Measurements from ENCODE around the gene EXD3. TPM values are rescaled to one million over a fixed set of nuclear protein-coding genes. Genes with fewer than 3 reads are reported as not detected.

The EXD3 gene
- total RNA-seq, 1 donor from 2014 or later: 8.6 TPM

DNA sequence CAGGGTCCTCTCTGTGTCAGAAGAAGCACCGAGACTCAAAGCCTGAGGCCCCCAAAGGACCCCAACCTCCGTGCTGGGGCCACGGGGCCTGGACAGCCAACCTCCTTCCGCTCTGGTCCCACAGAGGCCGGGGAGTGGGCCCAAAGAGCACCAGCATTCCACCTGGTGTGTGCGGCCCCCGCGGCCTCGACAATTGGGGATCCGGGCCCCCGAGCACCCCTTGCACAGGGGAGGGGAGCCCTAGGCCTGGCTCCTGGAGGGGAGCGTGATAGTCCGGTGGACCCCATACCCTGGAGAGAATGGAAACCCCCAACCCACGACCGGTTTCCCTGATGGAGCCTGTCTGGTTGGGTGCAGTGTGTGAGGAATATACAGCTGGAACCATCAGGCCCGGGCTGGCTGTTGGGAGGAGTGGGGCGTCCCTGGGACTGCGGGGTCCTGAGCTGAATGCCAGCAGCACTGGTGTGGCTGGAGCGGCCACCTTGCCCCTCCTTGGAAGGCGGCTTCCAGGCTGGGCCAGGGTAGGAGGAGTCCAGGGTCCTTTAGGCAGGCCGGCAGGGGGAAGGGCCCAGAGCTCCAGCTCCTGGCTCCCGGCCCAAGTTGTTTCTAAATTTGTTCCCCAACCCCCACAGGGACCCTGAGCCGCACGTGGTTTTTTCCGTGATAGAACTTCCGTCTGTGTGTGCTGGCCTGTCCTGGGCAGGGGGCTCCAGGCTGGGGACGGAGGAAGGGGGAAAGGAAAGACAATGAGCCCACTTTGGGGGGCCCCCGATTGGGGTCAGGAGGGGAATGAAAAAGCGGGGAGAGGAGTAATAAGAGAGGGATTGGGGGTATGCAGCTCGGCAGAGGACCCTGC, 146.3 kb downstream of the EXD3 start:
- TF ChIP-seq, protein P1, sequence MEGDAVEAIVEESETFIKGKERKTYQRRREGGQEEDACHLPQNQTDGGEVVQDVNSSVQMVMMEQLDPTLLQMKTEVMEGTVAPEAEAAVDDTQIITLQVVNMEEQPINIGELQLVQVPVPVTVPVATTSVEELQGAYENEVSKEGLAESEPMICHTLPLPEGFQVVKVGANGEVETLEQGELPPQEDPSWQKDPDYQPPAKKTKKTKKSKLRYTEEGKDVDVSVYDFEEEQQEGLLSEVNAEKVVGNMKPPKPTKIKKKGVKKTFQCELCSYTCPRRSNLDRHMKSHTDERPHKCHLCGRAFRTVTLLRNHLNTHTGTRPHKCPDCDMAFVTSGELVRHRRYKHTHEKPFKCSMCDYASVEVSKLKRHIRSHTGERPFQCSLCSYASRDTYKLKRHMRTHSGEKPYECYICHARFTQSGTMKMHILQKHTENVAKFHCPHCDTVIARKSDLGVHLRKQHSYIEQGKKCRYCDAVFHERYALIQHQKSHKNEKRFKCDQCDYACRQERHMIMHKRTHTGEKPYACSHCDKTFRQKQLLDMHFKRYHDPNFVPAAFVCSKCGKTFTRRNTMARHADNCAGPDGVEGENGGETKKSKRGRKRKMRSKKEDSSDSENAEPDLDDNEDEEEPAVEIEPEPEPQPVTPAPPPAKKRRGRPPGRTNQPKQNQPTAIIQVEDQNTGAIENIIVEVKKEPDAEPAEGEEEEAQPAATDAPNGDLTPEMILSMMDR (IDR thresholded peaks at IDR 0.05; ENCODE audit: insufficient read depth, low read length, poor library complexity, severe bottlenecking): no peak
- Histone ChIP-seq H3K27me3 (ENCODE audit: control insufficient read depth, insufficient read depth, low read length) (no peaks in the 10 kb centered on the region), H3K36me3 (ENCODE audit: control insufficient read depth, insufficient read depth, low read length) (peaks cover 1% of the 10 kb centered on the region), H3K4me3 (ENCODE audit: low read depth, low read length) (peak overlapping the region; percentile 61)
- DNase-seq (ENCODE audit: low read depth): no peak

DNA sequence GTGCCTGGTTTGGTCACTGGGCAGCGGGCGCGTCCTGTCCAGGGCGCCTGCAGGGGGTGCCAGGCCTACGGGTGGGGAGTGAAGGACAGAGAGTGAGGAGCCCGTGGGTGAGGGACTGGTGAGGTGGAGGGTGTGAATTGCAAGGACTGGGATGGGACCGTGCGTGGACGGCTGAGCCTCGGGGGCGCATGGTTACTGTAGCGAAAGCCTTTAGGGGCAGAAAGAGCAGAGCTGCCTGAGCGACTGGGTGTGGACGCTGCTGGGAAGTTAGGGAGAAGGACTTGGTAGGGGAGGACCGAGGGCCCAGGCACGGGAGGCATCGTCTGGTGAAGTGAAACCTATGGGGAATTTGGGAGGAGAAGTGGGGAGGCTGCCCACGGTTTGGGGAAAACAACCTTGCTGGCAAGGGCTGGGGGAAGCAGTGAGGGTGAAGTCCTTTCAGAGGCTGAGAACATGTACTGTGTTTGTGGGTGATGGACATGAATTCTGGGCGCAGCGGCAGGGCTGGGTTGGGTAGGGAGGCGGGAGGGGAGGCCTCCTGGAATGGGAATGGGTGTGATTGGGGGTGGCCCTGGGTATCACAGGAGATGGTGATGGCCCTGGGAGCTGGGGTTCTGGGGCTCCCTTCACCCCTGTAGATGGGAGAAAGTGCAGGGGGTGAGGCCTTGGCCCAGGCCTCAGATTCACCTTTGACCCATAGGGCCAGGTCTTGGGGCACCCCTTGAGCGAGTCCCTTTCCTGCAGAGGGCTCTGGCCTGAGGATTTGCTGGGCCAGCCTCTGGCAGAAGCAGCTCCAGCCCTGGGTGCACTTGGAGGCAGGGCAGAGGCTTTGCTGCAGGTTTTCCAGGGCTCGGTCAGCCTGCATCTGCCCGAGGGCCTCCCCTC, 147.1 kb downstream of the EXD3 start:
- DNase-seq (ENCODE audit: low read depth): no peak
- Histone ChIP-seq H3K27me3 (ENCODE audit: control insufficient read depth, insufficient read depth, low read length) (no peaks in the 10 kb centered on the region), H3K36me3 (ENCODE audit: control insufficient read depth, insufficient read depth, low read length) (peaks cover 1% of the 10 kb centered on the region), H3K4me3 (ENCODE audit: low read depth, low read length) (no peak overlapping the region)
- TF ChIP-seq, protein P1 (IDR thresholded peaks at IDR 0.05; ENCODE audit: insufficient read depth, low read length, poor library complexity, severe bottlenecking): no peak

DNA sequence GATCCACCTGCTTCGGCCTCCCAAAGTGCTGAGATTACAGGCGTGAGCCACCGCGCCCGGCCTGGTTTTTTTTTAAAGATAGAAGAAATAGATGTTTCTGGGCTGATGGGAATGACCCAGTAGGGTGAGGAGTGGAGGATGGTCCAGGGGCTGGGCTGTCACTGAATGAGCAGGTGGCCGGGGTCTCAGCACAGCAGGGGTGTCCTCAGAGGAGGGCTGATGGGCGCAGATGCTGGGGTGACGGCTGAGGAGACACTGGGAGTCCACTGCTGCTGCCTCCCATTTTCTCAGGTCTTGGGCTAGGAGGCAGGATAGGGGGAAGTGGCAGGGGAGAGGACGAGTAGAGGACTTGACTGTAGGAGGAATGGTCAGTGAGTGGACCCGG, 147.8 kb downstream of the EXD3 start:
- TF ChIP-seq, protein P1 (IDR thresholded peaks at IDR 0.05; ENCODE audit: insufficient read depth, low read length, poor library complexity, severe bottlenecking): no peak
- H3K27me3 ChIP-seq (ENCODE audit: control insufficient read depth, insufficient read depth, low read length): no peaks in the 10 kb centered on the region
- no peak for DNase-seq (ENCODE audit: low read depth)

DNA sequence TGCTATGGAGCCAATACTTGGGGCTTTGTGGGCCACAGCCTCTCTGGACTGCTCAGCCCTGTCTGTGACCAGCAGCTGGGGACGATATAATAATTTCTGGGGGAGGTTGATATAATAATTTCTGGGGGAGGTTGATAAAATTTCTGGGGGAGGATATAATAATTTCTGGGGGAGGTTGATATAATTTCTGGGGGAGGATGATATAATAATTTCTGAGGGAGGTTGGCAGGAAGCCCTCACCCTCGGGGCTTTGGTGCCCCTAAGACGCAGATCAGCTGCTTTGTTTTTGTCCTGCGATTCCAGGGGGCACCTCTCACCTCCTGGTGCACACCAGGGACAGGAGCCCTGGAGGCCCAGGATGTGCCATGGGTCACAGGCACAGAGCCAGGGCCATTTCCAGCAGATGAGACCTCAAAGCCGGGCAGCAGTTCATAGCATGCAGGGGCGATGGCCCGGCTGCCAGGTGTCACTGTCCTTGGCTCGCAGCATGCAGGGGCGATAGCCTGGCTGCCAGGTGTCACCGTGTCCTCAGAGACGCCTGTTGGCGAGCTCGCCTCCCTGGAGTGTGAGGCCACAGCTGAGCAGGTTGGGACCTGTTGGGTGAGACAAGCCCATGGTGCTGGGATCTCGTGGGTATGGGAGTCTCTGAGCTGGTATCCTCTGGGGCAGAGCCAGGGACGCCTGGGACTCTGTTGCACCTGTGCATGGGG, 149.2 kb downstream of the EXD3 start:
- no peaks in the 10 kb centered on the region for H3K27me3 ChIP-seq (ENCODE audit: control insufficient read depth, insufficient read depth, low read length)
- DNase-seq (ENCODE audit: low read depth): no peak
- H3K4me3 ChIP-seq (ENCODE audit: low read depth, low read length): no peak overlapping the region
- TF ChIP-seq, protein P1 (IDR thresholded peaks at IDR 0.05; ENCODE audit: insufficient read depth, low read length, poor library complexity, severe bottlenecking): no peak
- H3K36me3 ChIP-seq (ENCODE audit: control insufficient read depth, insufficient read depth, low read length): no peaks in the 10 kb centered on the region

More for the DNA sequence above, 147.8 kb downstream of the EXD3 start:
- H3K36me3 ChIP-seq (ENCODE audit: control insufficient read depth, insufficient read depth, low read length): peaks cover 1% of the 10 kb centered on the region
- no peak overlapping the region for H3K4me3 ChIP-seq (ENCODE audit: low read depth, low read length)

DNA sequence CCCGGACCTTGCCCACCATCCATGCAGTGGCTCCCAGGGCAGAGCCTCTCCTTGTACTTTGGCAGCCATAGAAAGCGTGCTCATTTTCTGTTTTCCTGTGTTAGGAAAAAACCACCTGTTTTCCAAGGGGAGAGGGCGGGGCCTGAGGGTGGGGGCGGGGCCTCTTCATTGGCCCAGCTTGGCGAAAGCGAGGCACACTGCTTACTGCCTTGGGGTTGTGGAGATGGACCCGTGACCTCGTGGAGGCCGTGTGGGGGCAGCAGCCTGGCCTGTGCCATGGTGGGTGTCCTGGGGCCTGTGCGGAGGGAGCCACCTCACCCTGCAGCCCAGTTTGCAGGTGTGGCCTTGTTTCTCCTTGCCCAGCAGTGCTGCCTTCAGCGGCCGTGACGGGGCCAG, 149.9 kb downstream of the EXD3 start:
- H3K27me3 ChIP-seq (ENCODE audit: control insufficient read depth, insufficient read depth, low read length): no peaks in the 10 kb centered on the region
- no peaks in the 10 kb centered on the region for H3K36me3 ChIP-seq (ENCODE audit: control insufficient read depth, insufficient read depth, low read length)

More for the DNA sequence above, 149.9 kb downstream of the EXD3 start:
- no peak overlapping the region for H3K4me3 ChIP-seq (ENCODE audit: low read depth, low read length)
- TF ChIP-seq, protein P1 (IDR thresholded peaks at IDR 0.05; ENCODE audit: insufficient read depth, low read length, poor library complexity, severe bottlenecking): no peak
- no peak for DNase-seq (ENCODE audit: low read depth)
